Measurements from ENCODE around the gene TGFBR1.

The TGFBR1 gene

DNA sequence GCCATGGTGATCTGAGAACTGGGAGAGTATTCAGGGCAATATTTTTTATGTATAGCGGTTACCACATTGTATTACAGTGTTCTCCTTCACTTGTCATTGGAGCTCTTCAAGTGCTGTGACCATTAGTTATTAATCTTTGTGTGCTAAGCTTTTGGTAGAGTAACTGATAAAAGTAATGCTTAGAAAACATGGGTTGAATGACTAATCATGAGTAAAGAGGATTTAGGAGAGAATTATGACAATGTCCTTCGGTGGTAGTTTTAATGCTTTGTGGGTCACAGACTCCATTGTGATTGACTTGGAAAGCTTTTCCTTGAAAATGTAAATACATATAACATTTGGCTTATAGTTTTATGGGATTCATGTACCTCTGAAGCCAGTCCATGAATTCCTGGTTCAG, 21.4 kb downstream of the TGFBR1 start:
- H3K4me3 ChIP-seq (ENCODE audit: low read depth, low read length): no peak overlapping the region
- no peak for TF ChIP-seq CTCF (IDR thresholded peaks at IDR 0.05; ENCODE audit: borderline replicate concordance, insufficient read depth, low read depth, low read length)

DNA sequence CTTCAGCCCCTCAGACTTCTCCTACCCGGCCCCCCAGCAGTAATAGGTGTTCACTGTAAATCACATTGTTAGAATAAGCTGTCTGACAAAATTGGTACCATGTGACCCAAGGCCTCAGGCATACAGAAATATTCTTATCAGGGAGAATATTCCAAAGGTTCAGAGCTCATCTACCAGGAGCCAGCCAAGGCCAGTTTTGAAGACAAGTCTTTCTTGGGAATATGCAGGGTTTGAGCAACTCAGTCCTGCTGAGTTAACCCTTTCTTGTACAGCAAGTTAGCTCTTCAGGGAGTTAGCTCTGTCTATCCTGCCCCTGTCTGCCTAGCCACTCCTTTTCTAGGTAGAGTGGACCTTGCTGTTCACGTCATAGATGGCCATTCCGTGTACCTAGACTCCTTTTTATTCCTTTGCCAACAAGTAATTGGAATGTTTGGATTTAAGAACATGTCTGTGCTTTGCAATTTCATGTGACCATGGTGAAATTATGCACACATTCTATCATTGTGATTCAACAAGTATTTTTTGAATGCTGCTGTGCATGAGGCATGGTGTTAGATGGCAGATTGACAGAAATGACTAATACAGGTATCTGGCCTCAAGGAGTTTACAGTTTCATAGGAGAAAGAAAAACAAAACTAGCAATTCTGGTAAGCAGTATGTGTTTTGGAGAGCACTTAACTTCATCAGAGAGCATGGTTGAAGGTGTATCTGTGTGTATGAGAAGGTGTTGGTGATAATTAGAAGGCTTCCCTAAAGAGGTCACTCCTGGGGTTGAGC, 22.6 kb downstream of the TGFBR1 start:
- TF ChIP-seq CTCF (IDR thresholded peaks at IDR 0.05; ENCODE audit: borderline replicate concordance, insufficient read depth, low read depth, low read length): no peak
- H3K4me3 ChIP-seq (ENCODE audit: low read depth, low read length): no peak overlapping the region

- TF ChIP-seq CTCF (IDR thresholded peaks at IDR 0.05; ENCODE audit: borderline replicate concordance, insufficient read depth, low read depth, low read length): no peak
- H3K4me3 ChIP-seq (ENCODE audit: low read depth, low read length): no peak overlapping the region
These were observed 23.2 kb downstream of the TGFBR1 start for GRCh38 chr9:99128133-99128406.

- TF ChIP-seq CTCF (IDR thresholded peaks at IDR 0.05; ENCODE audit: borderline replicate concordance, insufficient read depth, low read depth, low read length): no peak
- no peak overlapping the region for H3K4me3 ChIP-seq (ENCODE audit: low read depth, low read length)
These were observed 24.2 kb downstream of the TGFBR1 start for GRCh38 chr9:99129091-99129490.

- H3K4me3 ChIP-seq (ENCODE audit: low read depth, low read length): no peak overlapping the region
- no peak for TF ChIP-seq CTCF (IDR thresholded peaks at IDR 0.05; ENCODE audit: borderline replicate concordance, insufficient read depth, low read depth, low read length)
These were observed 25.2 kb downstream of the TGFBR1 start for GRCh38 chr9:99130069-99130468.

- TF ChIP-seq CTCF (IDR thresholded peaks at IDR 0.05; ENCODE audit: borderline replicate concordance, insufficient read depth, low read depth, low read length): no peak
- H3K4me3 ChIP-seq (ENCODE audit: low read depth, low read length): no peak overlapping the region
These were observed 28.2 kb downstream of the TGFBR1 start for GRCh38 chr9:99133145-99133544.

DNA sequence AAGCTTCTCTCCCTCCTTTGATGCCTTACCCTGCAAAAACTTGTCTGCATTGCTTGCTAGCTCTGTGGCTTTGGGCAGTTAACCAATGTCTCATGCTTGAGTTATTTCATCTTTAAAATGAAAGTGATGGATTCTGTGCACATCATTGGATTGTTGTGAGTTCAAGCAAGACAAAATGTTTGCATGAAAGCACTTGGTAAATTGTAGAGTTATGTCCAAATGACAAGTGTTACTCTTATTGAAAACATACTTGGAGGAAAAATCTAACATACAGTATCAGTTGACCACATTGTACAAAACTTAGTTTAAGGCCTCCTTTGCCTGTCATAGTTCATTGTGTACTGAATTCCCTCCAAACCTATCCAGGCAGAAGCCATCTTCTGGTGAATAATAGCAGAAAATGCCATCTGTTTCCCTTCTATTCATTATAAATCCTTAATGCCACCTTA, 30.0 kb downstream of the TGFBR1 start:
- H3K4me3 ChIP-seq (ENCODE audit: low read depth, low read length): no peak overlapping the region
- no peak for TF ChIP-seq CTCF (IDR thresholded peaks at IDR 0.05; ENCODE audit: borderline replicate concordance, insufficient read depth, low read depth, low read length)

Measured in GM12875 (cell line).